Measurements from ENCODE around the gene TOP1. TPM values are rescaled to one million over a fixed set of nuclear protein-coding genes. Genes with fewer than 3 reads are reported as not detected.

Gene TOP1
- polyA plus RNA-seq, 1 of the 3 experiments (the other 2 are of a cell fraction): 11.9 TPM

DNA sequence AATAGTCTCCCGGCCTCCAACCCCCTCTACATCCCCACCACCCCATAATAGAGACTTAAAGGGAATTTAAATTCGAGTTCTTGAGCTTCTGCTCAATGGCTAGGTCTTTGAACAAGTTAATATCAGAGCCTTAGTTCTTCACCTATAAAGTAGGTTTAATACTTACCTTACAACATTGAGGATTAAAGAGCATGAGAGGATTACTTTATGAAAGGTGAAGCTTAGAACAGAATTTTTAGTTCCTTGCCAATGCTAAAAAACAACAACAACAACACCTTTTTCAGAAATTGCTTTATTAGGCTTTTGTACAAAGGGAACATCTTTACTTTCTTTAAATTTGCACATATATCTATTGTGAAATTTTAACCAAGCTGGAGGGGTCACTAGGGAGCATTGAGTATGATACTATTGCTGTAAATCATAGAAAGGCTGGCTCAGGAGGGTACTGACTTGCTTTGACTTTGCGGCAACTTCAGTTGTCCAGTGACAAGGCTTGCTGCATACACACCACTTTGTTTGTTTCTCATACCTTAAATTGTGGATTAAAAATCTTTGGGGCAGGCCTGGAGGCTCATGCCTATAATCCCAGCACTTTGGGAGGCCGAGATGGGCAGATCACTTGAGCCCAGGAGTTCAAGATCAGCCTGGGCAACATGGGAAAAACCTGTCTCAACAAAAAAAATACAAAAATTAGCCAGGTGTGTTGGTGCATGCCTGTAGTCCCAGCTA, 9.7 kb downstream of the TOP1 start (continued):
- no peak for TF ChIP-seq RAD21 (IDR thresholded peaks at IDR 0.05; ENCODE audit: low read length)
- no peak for TF ChIP-seq CHD2 (IDR thresholded peaks at IDR 0.05; ENCODE audit: low read length, partially characterized antibody)

DNA sequence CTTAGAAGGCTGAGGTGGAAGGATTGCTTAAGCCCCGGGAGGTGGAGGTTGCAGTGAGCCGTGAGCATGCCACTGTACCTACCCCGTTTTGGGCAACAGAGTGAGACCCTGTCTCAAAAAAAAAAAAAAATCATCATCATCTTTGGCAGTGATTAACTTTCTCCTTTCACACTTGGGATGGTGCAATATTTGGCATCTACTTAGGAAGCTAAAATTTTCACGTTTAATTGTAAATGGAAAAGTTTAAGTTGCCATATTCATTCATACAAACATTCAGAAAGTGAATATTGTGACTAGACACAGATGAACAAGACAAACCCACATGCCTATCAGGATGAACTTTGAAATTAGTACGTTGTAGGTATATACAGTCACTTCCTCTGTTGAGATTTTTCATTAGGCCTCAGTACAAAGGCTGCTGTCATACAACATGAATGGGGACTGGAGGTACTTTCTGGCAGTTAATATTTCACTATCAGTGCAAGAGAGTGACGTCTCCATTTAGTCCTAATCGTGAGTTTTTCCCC, 10.3 kb downstream of the TOP1 start:
- POLR2A ChIA-PET: no interaction called here

More for the DNA sequence above, 10.3 kb downstream of the TOP1 start:
- no peak for DNase-seq
- peaks cover 100% of the 10 kb centered on the region for H3K79me2 ChIP-seq (ENCODE audit: insufficient read depth)
- H4K20me1 ChIP-seq (ENCODE audit: insufficient read depth): peaks cover 92% of the 10 kb centered on the region
- no peak overlapping the region for H2AFZ ChIP-seq (ENCODE audit: low read depth)
- H3K9me2 ChIP-seq: no peaks in the 10 kb centered on the region
- no peaks in the 10 kb centered on the region for H3K9me3 ChIP-seq
- no peak overlapping the region for H3K9ac ChIP-seq
- TF ChIP-seq SMC3 (IDR thresholded peaks at IDR 0.05; ENCODE audit: low read depth, low read length) (no peak), JUND (IDR thresholded peaks at IDR 0.05) (no peak), FOSL2 (IDR thresholded peaks at IDR 0.05; ENCODE audit: borderline replicate concordance, low read depth) (no peak), RXRA (IDR thresholded peaks at IDR 0.05; ENCODE audit: borderline replicate concordance, low read depth) (no peak), RCOR1 (IDR thresholded peaks at IDR 0.05; ENCODE audit: low read length) (no peak), NRF1 (IDR thresholded peaks at IDR 0.05; ENCODE audit: low read depth, low read length) (no peak), FOXM1 (IDR thresholded peaks at IDR 0.05; ENCODE audit: low read depth) (no peak), POLR2AphosphoS5 (IDR thresholded peaks at IDR 0.05; ENCODE audit: low read depth, low read length) (no peak), EP300 (IDR thresholded peaks at IDR 0.05; ENCODE audit: borderline replicate concordance in 1 of 2, low read depth in 1 of 2, low read length in 1 of 2) (no peak), TEAD4 (IDR thresholded peaks at IDR 0.05; ENCODE audit: borderline replicate concordance, insufficient read depth) (no peak), SIN3A (IDR thresholded peaks at IDR 0.05; ENCODE audit: borderline replicate concordance, low read depth, low read length) (no peak), TCF12 (IDR thresholded peaks at IDR 0.05) (no peak), NFIC (IDR thresholded peaks at IDR 0.05; ENCODE audit: borderline replicate concordance) (no peak), CHD2 (IDR thresholded peaks at IDR 0.05; ENCODE audit: low read length, partially characterized antibody) (no peak)
- TF ChIP-seq, protein P1, sequence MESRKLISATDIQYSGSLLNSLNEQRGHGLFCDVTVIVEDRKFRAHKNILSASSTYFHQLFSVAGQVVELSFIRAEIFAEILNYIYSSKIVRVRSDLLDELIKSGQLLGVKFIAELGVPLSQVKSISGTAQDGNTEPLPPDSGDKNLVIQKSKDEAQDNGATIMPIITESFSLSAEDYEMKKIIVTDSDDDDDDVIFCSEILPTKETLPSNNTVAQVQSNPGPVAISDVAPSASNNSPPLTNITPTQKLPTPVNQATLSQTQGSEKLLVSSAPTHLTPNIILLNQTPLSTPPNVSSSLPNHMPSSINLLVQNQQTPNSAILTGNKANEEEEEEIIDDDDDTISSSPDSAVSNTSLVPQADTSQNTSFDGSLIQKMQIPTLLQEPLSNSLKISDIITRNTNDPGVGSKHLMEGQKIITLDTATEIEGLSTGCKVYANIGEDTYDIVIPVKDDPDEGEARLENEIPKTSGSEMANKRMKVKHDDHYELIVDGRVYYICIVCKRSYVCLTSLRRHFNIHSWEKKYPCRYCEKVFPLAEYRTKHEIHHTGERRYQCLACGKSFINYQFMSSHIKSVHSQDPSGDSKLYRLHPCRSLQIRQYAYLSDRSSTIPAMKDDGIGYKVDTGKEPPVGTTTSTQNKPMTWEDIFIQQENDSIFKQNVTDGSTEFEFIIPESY (IDR thresholded peaks at IDR 0.05; ENCODE audit: borderline replicate concordance, low read depth): no peak
- TF ChIP-seq, protein P2, sequence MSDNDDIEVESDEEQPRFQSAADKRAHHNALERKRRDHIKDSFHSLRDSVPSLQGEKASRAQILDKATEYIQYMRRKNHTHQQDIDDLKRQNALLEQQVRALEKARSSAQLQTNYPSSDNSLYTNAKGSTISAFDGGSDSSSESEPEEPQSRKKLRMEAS (IDR thresholded peaks at IDR 0.05; ENCODE audit: low read depth): no peak
- TF ChIP-seq, protein P3, sequence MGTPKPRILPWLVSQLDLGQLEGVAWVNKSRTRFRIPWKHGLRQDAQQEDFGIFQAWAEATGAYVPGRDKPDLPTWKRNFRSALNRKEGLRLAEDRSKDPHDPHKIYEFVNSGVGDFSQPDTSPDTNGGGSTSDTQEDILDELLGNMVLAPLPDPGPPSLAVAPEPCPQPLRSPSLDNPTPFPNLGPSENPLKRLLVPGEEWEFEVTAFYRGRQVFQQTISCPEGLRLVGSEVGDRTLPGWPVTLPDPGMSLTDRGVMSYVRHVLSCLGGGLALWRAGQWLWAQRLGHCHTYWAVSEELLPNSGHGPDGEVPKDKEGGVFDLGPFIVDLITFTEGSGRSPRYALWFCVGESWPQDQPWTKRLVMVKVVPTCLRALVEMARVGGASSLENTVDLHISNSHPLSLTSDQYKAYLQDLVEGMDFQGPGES (IDR thresholded peaks at IDR 0.05; ENCODE audit: low read depth, low read length): no peak
- TF ChIP-seq, protein P4, sequence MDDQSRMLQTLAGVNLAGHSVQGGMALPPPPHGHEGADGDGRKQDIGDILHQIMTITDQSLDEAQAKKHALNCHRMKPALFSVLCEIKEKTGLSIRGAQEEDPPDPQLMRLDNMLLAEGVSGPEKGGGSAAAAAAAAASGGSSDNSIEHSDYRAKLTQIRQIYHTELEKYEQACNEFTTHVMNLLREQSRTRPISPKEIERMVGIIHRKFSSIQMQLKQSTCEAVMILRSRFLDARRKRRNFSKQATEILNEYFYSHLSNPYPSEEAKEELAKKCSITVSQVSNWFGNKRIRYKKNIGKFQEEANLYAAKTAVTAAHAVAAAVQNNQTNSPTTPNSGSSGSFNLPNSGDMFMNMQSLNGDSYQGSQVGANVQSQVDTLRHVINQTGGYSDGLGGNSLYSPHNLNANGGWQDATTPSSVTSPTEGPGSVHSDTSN (IDR thresholded peaks at IDR 0.05): no peak
- H3F3A ChIP-seq (replicated peaks; ENCODE audit: insufficient read depth): no peaks in the 10 kb centered on the region
- CTCF ChIA-PET: interaction anchor here (1.2 to 2.3 kb wide), 3 partner anchors 15 to 43 kb away, joined by 4 read pairs; no protein-coding TSS in a partner anchor
- H3K27me3 ChIP-seq (ENCODE audit: insufficient read depth): no peaks in the 10 kb centered on the region
- WGBS (ENCODE audit: low lambda C conversion rate): 88% methylated on average over 7 of the region's 7 CpGs
- no peak overlapping the region for H3K27ac ChIP-seq (ENCODE audit: low read depth in 2 of 2, low read length in 1 of 2)
- H3K4me1 ChIP-seq (ENCODE audit: control insufficient read depth in 1 of 2, insufficient read depth in 2 of 2, low read depth in 1 of 2, low read length in 1 of 2): peaks cover 4% of the 10 kb centered on the region in 2 experiments; a peak in 3 of 4 replicates
- peaks cover 7 to 11% of the 10 kb centered on the region in 2 experiments for H3K36me3 ChIP-seq (replicated peaks in 1 of 2; ENCODE audit: control insufficient read depth in 1 of 2, insufficient read depth in 2 of 2, low read length in 1 of 2)
- H3K4me2 ChIP-seq: no peak overlapping the region
- no peak overlapping the region for H3K4me3 ChIP-seq (ENCODE audit: low read depth in 2 of 2, low read length in 1 of 2)
